Activated CD4-positive, alpha-beta T cell treated with anti-CD3 and anti-CD28 coated beads, Interleukin-2, amount 50 U/mL, for 1 hour (primary cell): Measurements from ENCODE around the gene MORC2.

Source experiments
- DNase-seq: peaks from one replicate; pipeline ENCODE4 v3.0.0-alpha.2; 2020

Gene MORC2

DNA sequence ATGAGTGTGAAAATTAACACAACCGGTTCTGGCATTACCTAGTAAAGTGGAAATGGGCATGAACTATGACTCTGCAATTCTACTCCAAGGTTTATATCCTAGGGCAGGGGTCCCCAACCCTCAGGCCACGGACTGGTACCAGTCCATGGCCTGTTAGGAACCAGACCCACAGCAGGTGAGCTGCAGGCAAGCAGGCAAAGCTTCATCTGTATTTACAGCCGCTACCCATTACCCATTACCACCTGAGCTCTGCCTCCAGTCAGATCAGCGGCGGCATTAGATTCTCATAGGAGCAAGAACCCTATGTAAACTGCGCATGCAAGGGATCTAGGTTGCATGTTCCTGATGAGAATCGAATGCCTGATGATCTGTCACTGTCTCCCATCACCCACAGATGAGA, 49.8 kb downstream of the MORC2 start:
- DNase-seq: no peak

DNA sequence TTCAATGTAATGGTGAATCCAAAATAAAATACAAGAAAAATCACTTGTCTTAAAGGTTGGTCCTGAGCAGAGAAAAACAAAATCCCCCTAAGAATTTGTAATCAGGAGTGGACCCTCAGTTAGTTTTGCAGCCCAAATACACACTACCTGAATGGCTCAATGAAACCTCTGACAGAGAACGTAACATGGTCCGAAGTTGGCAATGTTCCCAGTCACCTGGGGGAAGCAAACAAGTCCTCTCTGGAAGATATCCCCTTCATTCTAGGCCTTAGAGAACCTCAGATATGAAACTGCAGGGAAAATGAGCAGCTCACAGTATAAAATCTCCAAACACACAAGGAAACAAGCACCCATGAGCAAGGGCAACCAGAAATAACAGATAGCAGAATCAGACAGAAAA, 58.2 kb downstream of the MORC2 start:
- no peak for DNase-seq

DNA sequence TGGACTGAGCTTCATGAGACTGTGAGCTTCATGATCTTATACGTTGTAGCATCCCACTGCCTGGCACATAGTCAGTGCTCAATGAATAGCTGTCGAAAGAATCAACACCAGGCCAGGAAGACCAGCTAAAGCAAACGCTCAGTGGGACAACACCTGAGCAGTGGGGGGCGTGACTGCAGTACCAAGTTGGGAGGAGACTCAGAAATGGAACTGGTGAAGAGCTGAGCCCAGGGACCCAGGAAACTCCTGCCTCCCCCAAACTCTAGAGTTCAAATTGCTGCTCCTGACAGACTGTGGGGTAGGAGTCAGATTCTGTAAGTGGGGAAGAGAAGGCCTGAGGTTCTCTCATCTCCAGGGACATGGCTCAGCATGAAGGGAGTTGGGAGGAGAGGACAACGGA, 59.3 kb downstream of the MORC2 start:
- DNase-seq: no peak

DNA sequence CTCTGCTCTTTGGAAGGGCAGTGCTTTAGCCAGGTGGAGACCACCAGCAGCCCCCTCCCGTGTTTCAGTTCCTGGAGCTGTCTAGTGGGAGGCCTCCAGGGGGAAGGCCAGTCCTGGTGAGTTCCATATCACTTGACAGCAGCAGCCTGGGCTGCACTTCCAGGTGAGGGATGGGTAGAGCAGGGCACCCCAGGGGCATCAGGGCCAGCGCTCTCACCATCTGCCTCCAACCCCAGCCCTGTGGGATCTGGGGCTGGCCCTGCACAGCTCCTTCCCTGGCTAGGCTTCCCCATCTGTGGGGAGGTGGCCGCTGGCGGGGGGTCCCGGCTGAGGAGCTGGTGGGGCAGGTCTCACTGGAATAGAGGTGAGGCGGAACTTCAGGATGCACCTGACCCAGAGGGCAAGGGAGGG, 60.5 kb downstream of the MORC2 start:
- DNase-seq: no peak

DNA sequence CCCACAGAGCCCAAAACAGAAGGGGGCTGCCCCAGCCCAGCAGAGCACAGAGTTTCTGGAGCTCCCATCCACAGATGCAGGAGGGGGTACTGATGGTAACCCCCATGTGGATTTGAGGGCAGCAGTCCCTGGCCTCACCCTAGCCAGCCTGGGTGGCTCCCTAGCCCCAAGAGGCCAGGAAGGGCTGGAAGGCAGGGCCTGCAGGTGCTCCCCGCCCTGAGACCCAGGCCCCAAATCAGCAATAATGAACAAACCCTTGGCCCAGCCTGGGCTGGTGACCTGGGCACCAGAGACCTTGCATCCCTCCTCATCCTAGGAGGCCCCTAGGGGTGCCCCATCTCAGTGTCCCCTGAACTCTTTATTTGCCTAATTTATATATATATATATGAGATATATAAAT, 61.6 kb downstream of the MORC2 start:
- DNase-seq: no peak

DNA sequence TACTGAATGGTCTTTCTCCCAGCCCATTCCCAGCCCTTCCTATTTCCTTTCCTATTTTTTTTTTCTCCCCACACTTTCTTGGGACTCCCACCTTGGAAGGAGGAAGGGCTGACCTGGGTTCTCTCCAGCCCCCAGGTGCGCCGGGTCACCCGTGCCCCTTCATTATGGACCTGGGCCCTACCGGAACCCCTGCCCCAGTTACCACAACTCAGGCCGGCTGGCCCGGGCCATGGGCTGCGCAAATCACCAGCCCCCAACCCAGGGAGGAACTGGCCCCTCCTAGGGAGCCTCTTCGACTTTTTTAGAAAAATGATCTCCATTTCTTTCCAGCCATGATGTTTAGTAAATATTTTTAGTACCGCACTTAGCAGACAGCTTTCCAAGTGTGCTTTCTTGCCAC, 62.2 kb downstream of the MORC2 start:
- DNase-seq: no peak

DNA sequence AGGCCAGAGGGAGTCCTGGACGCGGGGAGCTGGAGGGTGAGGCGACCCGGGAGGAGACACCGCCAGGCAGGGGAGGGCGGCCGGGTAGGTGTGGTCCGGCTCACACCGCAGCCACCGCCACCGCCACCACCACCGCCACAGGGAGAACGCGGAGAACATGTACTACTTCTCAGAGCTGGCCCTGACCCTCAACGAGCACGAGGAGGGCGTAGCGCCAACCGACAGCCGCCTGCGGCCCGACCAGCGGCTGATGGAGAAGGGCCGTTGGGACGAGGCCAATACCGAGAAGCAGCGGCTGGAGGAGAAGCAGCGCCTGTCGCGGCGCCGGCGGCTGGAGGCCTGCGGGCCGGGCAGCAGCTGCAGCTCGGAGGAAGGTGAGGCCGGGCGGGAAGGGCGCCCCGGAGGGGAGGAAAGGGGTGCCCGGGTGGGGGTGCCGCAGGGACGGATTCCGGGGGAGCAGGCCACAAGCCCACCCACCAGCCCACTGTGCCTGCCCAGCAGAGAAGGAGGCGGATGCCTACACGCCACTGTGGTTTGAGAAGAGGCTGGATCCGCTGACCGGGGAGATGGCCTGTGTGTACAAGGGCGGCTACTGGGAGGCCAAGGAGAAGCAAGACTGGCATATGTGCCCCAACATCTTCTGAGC, 62.8 kb downstream of the MORC2 start:
- no peak for DNase-seq

DNA sequence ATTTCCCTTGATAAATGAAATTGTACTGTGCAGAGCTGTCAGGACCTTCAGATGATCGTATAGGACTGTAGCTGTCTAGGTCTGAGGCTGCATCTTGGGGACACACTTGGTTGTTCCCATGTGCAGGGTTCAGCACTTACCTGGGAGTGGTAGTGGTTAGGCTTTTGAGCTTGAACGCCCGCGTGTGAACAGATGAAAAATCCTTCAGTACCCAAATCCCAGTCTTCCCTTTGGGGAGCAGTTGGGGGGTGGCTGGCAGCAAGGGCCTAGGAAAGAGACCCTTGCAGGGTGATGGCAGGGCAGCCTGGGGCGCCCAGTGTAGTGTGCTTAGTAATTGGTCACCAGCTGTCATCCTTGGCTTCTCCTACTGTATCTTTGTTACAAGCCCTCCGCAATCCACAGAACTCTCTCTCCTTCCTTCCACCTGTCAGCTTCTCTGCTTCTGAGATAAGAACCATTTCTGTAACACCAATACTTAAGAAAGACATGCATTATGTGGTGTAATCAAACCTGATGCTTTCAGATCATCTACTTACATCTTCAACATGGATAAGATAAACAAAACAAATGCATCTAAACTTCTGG, 64.6 kb downstream of the MORC2 start:
- DNase-seq: no peak

DNA sequence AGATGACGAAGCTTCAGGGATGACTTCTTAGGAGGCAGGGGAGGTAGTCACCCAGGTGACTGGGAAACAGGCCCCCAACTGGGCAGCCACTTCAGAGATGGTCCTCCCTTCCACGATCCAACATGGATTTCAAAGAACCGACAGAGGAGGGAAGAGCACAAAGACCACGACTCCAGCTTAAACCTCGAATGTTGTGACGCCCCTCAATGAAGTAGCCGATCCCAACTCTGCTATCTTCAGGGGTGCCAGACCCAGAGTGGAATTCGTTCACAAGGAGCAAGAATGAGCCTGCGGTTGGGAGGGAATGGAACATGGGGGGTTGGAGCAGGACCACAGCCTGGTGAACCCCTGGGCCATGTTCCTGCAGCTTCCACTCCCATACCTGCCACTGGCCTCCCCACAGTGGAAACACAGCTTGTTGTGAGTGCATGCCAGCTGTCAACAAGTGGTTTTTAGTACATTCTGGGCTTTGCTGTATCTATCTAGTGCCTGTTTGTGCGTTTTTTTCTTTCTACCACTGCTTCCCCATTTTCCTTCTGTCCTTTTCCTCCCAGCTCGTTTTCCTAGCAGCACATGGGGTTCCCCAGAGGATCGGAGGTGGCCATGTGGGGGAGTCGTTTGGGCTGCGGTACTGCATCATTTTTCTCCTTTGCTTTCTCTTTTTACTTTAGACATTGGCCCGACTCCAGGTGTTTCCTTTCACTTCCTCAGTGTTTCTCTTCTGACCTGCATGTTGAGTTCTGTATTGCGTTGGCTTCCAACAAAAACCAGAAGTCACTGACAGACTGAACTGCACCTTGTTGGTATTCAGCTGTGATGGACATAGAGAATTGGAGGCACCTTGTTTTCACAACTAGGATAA, 65.8 kb downstream of the MORC2 start:
- DNase-seq: no peak

DNA sequence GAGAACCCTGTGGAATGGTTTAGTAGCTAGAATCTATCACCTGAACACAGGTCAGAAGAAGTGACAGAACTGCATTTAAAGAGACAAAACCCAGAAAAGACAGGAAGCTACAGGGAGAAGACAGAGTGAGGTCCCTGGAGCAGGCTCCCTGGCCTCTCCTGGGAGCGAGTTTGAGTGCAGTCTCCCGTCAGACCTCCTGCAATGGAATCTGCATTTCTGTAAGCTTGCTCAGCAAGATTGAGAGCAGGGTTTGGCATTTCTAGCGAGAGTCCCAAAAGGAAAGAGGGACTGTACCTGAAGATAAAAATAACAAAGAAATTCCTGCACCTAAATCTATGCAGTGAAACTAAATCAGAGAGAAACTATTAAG, 74.2 kb downstream of the MORC2 start:
- DNase-seq: no peak

DNA sequence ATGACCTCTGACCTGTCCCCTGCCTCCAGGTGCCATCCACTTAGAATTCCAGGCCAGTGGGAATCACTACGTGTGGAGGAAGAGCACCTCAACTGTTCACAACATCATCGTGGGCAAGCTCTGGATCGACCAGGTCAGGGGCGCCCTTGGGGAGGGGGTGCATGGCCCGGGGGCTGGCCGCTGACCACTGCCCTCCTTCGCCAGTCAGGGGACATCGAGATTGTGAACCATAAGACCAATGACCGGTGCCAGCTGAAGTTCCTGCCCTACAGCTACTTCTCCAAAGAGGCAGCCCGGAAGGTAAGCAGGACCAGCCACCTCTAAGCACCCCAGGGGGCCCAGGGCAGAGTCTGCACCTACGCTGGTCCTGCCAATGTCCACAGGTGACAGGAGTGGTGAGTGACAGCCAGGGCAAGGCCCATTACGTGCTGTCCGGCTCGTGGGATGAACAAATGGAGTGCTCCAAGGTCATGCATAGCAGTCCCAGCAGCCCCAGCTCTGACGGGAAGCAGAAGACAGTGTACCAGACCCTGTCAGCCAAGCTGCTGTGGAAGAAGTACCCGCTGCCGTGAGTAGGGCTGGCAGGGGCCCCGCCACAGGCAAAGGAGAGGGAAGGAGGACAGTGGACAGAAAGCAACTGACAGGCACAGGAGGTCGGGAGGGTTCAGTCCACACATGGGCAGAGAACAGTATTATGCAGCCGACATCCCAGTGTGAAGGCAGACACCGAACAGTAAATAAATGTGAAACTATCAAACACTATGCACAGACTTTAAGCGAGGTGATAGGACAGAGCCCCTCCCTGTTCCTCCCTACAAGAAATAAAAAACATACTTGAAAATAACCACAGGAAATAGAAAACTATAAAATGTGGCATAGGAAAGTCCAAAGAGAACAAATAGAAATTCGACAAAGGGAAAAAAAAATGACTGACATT, 74.9 kb downstream of the MORC2 start:
- no peak for DNase-seq

DNA sequence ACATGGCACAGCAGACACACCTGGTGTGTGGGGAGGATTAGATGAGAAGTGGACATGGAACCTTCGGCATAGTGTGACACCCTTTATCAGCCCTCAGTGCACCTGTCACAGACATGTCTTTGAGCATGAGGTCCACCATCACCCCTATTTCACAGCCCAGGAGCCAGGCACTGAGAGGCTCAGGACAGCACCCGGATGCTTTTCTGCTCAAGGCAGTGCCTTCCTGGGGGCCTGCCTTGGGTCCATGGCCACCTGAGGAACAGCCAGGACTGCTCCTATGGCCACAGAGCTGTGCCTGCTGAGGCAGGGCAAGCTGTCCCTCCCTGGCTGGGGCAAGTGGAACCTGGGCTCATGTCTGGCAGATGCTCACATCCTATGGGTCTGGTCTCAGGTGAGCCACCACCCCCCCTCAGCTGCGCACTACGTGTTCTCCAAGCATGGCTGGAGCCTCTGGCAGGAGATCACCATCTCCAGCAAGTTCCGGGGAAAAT, 75.8 kb downstream of the MORC2 start:
- DNase-seq: no peak

DNA sequence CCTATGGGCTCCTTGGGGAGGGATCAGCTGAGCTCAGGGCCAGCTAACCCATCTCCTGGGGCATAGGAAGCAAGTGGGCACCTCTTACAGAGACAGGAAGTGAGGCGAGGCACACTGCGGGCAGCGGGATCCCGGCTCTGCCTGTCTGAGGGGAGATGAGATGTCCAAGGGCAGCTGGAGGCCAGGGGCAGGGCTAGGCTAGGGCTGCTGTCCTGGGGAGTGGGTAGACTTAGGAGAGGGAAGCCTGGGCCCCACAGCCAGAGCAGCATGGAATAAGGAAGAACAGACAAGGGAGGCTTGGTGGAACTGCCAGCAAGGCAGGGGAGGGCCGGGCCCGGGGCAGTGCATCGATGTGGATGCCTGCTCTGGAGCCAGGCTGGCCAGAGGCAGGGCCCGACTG, 76.3 kb downstream of the MORC2 start:
- DNase-seq: no peak

DNA sequence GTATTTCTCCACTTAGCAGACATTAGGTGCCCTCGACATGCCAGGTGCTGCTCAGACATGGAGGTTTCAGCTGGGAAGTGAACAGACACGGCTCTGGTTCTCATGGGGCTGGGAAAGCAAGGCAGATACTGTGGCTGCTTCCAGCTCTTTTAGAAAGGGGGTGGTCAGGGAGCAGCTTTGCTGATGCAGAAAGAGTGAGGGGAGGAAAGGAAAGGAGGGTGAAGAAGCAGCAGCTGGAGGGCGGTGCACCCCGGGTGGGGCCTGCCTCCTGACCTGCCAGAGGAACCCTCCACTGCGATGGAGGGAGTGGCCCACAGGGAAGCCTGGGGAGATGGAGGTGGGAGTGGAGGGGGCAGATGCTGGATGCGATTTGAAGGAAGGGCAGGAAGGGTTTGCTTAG, 76.8 kb downstream of the MORC2 start:
- no peak for DNase-seq

DNA sequence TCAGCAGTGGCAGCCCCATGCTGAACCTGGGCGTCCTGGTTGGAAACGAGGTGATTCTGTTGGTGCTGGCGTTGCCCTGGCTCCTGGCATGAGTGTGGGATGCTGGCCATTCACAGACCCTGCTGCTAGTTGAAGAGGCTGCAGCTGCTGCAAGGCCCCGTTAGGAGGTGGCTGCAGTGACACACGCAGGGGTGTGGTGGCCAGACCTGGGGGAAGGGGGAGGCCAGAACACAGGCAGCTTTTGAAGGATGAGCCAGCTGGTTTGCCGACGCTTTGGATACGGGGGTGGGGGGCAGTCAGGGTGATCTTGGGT, 77.2 kb downstream of the MORC2 start:
- DNase-seq: no peak

DNA sequence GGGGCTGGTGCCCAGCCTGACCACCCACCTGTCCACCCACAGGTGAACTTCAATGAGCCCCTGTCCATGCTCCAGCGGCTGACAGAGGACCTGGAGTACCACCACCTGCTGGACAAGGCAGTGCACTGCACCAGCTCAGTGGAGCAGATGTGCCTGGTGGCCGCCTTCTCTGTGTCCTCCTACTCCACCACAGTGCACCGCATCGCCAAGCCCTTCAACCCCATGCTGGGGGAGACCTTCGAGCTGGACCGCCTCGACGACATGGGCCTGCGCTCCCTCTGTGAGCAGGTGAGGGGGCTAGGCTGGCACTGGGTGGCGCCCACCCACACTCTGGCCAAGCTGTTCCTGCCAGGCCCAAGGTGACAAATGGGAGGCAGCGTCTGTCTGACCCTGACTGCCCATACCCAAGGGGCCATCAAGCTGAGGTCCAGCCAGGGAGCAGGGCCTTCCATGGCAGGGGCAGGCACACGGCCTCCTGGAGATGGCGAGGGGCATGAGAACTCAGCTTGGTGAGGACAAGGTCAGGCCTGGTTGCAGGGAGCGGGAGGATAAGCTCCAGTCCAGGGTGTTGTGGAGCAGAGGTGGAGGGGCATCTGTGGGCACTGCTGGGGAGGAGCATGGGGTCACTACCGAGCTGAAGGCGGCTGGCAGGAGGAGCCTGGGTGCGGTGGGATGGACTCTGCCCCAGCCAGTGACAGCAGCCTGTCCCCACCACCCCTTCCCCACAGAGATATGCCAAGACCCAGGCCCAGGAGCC, 77.7 kb downstream of the MORC2 start:
- DNase-seq: peak; percentile 30

DNA sequence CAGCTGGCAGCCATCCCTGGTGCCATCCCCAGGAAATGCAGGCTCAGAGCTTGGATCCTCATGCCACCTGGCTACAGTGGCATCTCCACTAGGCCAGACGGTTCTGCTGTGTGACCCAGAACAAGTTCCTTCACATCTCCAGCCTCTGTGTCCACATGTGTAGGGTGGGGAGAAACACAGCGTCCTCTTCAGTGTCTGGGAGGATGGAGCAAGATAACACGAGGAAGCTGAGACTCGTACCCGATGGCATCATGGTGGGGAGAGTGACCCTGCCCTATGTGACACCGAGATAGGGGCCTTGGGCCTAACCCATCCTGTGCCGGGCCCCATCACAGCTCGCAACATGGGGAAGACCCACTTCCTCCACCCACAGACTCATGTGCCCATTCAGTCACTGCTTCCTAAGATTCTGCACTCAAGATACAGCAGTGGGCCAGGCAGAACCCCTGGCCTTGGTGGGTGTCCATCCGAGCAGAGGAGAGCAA, 78.5 kb downstream of the MORC2 start:
- DNase-seq: no peak

DNA sequence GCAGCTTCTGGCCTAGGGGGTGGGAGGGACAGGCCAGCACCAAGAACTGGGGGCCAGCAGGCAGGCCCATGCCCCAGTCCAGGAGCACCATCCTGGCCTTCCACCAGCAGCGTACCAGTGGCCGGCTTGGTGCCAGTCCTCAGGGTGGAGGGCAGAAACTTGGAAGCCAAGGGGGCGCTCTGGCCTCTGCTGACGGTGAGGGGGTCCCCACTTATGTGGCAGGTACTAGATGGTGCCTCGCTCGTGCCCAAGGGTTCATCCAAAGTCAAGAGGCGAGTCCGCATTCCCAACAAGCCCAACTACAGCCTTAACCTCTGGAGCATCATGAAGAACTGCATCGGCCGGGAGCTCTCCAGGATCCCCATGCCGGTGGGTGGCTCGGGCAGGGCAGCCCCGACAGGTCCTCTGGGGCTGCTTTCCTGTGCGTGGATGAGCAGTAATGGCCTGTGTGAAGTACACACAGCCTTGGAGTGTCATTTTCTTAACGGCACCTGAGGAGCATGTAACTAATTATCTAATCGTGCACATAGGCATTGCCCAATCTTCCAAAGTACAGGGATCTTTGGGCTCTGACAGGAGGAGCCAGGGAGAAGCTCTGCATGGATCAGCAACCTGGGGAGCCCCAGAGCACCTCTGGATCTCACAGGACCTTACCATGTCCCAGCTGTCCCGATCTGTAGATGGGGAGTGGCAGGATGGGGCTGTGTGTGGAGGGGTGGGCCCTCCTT, 79.1 kb downstream of the MORC2 start:
- DNase-seq: no peak

DNA sequence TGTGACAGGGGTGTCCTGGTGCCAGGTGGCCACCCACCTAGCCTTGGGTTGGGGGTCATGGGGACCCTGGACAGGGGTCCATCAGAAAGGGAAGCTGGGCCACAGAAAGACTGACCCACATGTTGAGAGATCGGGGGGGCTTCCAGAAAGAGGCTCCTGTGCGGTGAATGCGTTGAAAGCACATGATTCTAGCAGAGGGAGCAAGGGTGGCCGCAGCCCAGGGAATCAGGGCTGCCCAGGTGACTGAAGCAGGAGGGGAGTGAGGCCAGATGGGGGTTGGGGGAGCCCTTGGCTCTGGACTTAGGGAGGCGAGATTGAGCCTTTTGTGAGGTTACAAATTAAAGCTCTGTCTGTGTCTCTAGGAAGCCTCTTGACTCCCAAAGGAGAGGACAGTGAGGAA, 80.7 kb downstream of the MORC2 start:
- no peak for DNase-seq

DNA sequence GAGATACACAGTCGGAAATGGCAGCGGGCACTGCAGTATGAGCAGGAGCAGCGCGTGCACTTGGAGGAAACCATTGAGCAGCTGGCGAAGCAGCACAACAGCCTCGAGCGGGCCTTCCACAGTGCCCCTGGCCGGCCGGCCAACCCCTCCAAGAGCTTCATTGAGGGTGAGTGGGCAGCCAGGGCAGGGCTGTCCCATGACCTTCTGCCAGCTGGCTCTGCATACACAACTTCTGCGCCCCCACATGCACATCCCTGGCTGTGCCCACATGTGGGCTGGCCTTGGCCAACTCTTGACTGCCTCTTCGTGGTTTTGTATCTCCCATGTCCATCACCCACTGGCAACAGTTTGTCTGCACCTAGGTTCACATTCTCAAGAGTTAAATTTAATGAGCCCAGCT, 81.1 kb downstream of the MORC2 start:
- no peak for DNase-seq

DNA sequence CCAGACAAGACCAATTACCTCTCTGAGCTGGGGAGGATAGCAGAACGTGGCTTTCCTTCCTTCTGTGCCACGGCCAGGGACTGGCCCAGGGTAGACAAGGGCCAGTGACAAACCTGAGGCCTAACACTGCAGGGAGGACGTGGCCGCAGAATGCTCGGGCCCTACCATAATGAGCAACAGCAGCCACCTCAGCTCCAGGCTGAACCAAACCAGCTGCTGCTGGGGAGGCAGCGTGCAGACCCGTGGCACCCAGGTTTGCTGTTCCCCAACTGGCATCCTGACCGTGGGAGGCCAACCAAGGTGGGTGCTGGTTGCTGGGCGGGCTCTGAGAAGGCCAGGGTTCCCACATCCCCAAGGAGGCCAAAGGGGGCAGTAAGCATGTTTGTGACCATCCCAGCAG, 83.0 kb downstream of the MORC2 start:
- DNase-seq: no peak

DNA sequence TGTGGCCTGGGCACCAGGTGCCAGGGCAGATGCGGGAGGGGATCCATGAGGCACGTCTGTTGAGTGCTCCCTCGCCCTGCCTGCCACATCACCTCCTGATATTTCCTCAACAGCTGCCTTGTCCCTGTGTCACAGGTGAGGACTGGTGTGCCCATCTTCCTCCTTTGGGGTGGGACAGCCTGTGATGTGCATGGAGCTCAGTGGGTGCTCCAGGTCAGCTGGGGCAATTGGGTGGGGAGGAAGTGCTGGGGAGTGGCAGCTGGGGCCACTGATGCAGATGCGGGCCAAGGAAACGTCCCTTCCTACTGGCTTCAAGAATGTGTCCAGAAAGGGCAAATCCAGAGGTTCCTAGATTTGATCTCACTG, 83.6 kb downstream of the MORC2 start:
- no peak for DNase-seq
